PC-3 (cell line): ENCODE measurements around the gene C10orf143.

ENCODE experiments used
- CTCF ChIP-seq: fragments of 300-600 bp; sonication (generic); conservative IDR thresholded peaks from 2 replicates; pipeline ENCODE4 v1.5.1; 2017; ENCODE audit warnings: antibody characterized with exemption, low read depth, mild to moderate bottlenecking, low read length
- EZH2 ChIP-seq: fragments of 300-600 bp; sonication (generic); IDR thresholded peaks from one replicate; pipeline ENCODE4 v1.6.1; 2017; ENCODE audit warnings: antibody characterized with exemption, mild to moderate bottlenecking, low read length; ENCODE audit not compliant: unreplicated experiment

- TF ChIP-seq CTCF (no peak), EZH2 (no peak)
Observed at GRCh38 chr10:130121486-130122079, 11.0 kb upstream of the C10orf143 start.
